ENCODE results near the gene RPL22L1. TPM values are rescaled to one million over a fixed set of nuclear protein-coding genes. Genes with fewer than 3 reads are reported as not detected.

RPL22L1 gene
- 578 and 593 TPM in 2 replicates for total RNA-seq

DNA sequence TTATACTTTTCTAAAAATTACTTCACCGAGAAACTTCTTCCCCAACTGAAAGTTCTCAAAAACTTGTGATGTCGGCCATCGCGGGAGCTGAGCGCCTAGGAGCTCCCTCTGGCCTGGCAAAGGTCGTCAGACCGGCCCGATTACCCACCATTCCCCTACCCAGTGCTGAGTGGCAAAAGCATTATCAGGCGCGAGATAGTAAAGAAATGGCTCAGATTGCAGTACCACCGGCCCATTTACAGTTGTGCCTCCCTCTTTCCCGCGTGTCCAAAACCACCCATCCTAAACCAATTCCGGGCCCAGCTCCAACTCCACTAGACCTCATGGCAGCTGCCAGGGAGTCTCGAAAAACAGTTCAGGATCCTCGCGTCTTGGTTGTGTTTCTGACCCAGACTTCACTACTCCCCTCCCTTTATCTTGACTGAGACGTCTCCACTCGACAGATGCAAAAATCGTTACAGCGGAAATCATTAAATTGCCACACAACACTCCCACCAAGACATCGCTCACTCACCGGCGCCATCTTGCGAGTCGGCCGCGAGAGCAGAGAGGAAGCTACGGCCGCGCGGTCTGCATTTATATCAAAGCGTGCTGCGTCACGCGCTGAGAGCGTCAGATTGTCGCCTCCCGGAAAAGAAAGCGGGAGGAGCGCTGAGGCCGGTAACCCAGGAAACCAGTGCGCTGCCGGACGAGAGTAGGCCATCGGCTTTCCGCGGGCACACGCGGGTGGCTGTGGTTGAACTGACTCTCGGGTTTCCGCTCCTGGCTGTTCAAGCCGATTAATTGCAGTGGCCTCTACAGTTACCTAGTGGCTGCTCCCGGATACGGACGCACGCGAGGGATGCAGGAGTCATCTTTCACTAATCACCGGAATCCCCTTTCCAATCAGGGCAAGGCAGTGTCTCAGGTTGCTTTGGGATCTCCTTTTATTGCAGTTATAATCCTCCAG lies at the start of gene RPL22L1:
Gene RPL22L1 (minus strand): TSS at position 551 of the 949 bp plus-strand sequence. CDS start 28 bp downstream, at position 523.

DNA sequence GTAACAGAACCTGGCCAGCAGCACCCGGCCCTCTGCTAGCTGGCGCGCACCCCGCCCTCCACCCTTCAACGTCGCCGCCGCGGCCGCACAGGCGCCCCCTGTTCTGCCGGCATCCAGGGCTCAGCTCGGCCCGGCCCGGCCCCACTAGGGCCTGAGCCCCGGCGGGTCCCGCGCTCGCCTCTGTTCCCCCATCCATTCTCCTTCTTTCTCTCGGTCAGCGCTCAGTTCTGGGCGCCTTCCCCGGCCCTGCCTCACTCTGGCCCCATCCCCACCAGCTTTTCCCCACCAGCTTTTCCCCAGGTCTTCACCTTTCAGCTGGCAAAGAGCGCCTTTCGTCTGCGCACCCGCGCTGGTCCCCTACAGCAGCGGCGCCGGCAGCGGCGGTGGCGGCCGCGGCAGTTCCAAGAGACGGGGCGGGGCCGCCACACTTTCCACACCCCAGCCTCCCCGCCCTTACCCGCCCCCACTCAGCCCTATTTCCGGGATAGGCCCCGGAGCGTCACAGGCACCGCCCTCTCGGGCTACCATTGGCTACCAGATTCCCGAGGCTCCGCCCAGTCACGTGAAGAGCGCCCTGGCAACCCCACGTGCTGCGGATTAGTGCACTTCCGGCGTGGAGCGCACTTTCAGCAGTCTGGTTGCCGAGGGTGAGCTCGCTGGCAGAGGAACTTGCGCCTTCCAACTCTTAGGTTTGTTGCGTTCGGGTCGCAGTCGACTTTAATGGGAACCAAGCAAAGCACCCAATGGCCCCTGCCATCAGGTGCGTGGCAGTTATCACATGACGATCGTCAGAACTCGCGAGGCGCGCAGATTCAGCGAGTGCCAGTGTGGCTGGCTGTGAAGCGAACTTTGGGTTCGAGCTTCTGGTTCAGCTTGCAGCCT lies 38.5 kb upstream of the RPL22L1 start, which contains the start of gene EIF5A2:
Gene EIF5A2 (minus strand): TSS at position 403 of the 882 bp plus-strand sequence. CDS start 831 bp downstream, outside the sequence.

Other genes starting within 250 kb of the RPL22L1 start
- 9.4 and 18.5 TPM in 2 replicates for gene EIF5A2, start 38.4 kb upstream of the RPL22L1 start, total RNA-seq
- not detected in 2 replicates for gene SLC2A2, start 156.5 kb upstream of the RPL22L1 start, total RNA-seq

All from myometrial cell (primary cell).